HL-60/S4 (cell line): ENCODE results near the gene NPW.

Source experiments
- in situ Hi-C: fragments of 300-500 bp; cut with MboI; formaldehyde crosslinking; loops from 2 replicates; pipeline ENCODE4 v1.14.3; 2022; ENCODE audit warnings: low sequenced_read_pairs

The NPW gene

GRCh38 chr16:1984347-1985225, 35.0 kb upstream of the NPW start:
- in situ Hi-C loops = no loop called here

- in situ Hi-C loops = no loop called here
Observed at GRCh38 chr16:1985466-1986150, 34.0 kb upstream of the NPW start.

GRCh38 chr16:1987198-1987597, 32.4 kb upstream of the NPW start:
- in situ Hi-C loops = no loop called here

- in situ Hi-C loops = no loop called here
Observed at GRCh38 chr16:1989209-1990100, 30.1 kb upstream of the NPW start, which contains the start of gene SYNGR3. Gene SYNGR3 (plus strand): TSS chr16:1989970. CDS start chr16:1990103, 133 bp downstream.

GRCh38 chr16:1990101-1990350, 29.6 kb upstream of the NPW start:
- in situ Hi-C loops = no loop called here

GRCh38 chr16:1990351-1991134, 29.0 kb upstream of the NPW start:
- in situ Hi-C loops = no loop called here

GRCh38 chr16:1991135-1991551, 28.4 kb upstream of the NPW start:
- in situ Hi-C loops = no loop called here

GRCh38 chr16:1991588-1991947, 28.0 kb upstream of the NPW start:
- in situ Hi-C loops = no loop called here

GRCh38 chr16:1991948-1992703, 27.5 kb upstream of the NPW start:
- in situ Hi-C loops = no loop called here

GRCh38 chr16:1992704-1993317, 26.8 kb upstream of the NPW start:
- in situ Hi-C loops = no loop called here

- in situ Hi-C loops = no loop called here
Observed at GRCh38 chr16:1993731-1994131, 25.9 kb upstream of the NPW start.

GRCh38 chr16:1997494-1998359, 21.9 kb upstream of the NPW start:
- in situ Hi-C loops = no loop called here

GRCh38 chr16:1998360-1998835, 21.2 kb upstream of the NPW start:
- in situ Hi-C loops = no loop called here

- in situ Hi-C loops = no loop called here
Observed at GRCh38 chr16:1998852-1999801, 20.5 kb upstream of the NPW start.

GRCh38 chr16:1999866-2000514, 19.6 kb upstream of the NPW start:
- in situ Hi-C loops = loop anchor here (25.0 kb wide), 1 partner anchor 487 kb away; the partner anchor contains the start of gene TBC1D24

- in situ Hi-C loops = loop anchor here (25.0 kb wide), 1 partner anchor 486 kb away; the partner anchor contains the start of gene TBC1D24
Observed at GRCh38 chr16:2001035-2001434, 18.6 kb upstream of the NPW start.
